ENCODE measurements around the gene PSMD11. TPM values are rescaled to one million over a fixed set of nuclear protein-coding genes. Genes with fewer than 3 reads are reported as not detected.
A peak's percentile ranks its signal among the peaks of the same experiment; 100 is the strongest.

Gene PSMD11
- total RNA-seq, 2 experiments from 2014 or later, result 81.0 to 137 TPM

GRCh38 chr17:32483451-32484019 is 39.2 kb downstream of the PSMD11 start:
- ChIA-PET CTCF (ENCODE audit: unreplicated experiment) (interaction anchor here (0.6 to 1.5 kb wide), 4 partner anchors 15 to 135 kb away, joined by 3 to 5 read pairs (median 4); no protein-coding TSS in a partner anchor), POLR2A (interaction anchor here (0.7 to 0.8 kb wide), 2 partner anchors 80 to 399 kb away, joined by 3 read pairs; no protein-coding TSS in a partner anchor)
- Histone ChIP-seq H3K27ac (ENCODE audit: low read depth, low read length, poor library complexity, severe bottlenecking) (peak overlapping the region; percentile 64), H3K4me2 (ENCODE audit: low read length) (no peak overlapping the region), H3K4me3 (ENCODE audit: low read depth, low read length, poor library complexity, severe bottlenecking) (no peak overlapping the region), H3K9me2 (ENCODE audit: insufficient read depth, low read length) (no peaks in the 10 kb centered on the region), H3K4me1 (ENCODE audit: insufficient read depth, low read length, poor library complexity, severe bottlenecking) (peaks cover 37% of the 10 kb centered on the region), H4K20me1 (ENCODE audit: insufficient read depth, low read length) (0 out of 2 replicates have a peak, but pooled peaks cover 3% of the 10 kb centered on the region), H3K9me3 (ENCODE audit: low read length) (no peaks in the 10 kb centered on the region), H3K79me2 (ENCODE audit: insufficient read depth, low read depth, low read length) (no peaks in the 10 kb centered on the region), H2AFZ (ENCODE audit: low read length) (no peak overlapping the region), H3K36me3 (ENCODE audit: insufficient read depth, low read length) (peaks cover 44% of the 10 kb centered on the region)
- TF ChIP-seq EZH2phosphoT487 (IDR thresholded peaks at IDR 0.05; ENCODE audit: borderline replicate concordance, low read depth, low read length) (no peak), CTCF (conservative IDR thresholded peaks at IDR 0.05; ENCODE audit: low read length) (peak; percentile 84)
- no TSS peak for BruUV-seq (replicated peaks)
- intact Hi-C loops (cut with micrococcal nuclease; ENCODE audit: unreplicated experiment), result loop anchor here (1.0 kb wide), 5 partner anchors 40 to 272 kb away; no protein-coding TSS in a partner anchor
- peak; percentile 75 for DNase-seq (ENCODE audit: low spot score)

- Histone ChIP-seq H3K27ac (ENCODE audit: low read depth, low read length, poor library complexity, severe bottlenecking) (no peak overlapping the region), H4K20me1 (ENCODE audit: insufficient read depth, low read length) (0 out of 2 replicates have a peak, but pooled peaks cover 3% of the 10 kb centered on the region), H3K36me3 (ENCODE audit: insufficient read depth, low read length) (peaks cover 39% of the 10 kb centered on the region), H2AFZ (ENCODE audit: low read length) (no peak overlapping the region), H3K9me3 (ENCODE audit: low read length) (no peaks in the 10 kb centered on the region), H3K9me2 (ENCODE audit: insufficient read depth, low read length) (no peaks in the 10 kb centered on the region), H3K4me1 (ENCODE audit: insufficient read depth, low read length, poor library complexity, severe bottlenecking) (peaks cover 37% of the 10 kb centered on the region), H3K4me3 (ENCODE audit: low read depth, low read length, poor library complexity, severe bottlenecking) (no peak overlapping the region), H3K79me2 (ENCODE audit: insufficient read depth, low read depth, low read length) (no peaks in the 10 kb centered on the region), H3K4me2 (ENCODE audit: low read length) (no peak overlapping the region)
- no TSS peak for BruUV-seq (replicated peaks)
- TF ChIP-seq CTCF (conservative IDR thresholded peaks at IDR 0.05; ENCODE audit: low read length) (no peak), EZH2phosphoT487 (IDR thresholded peaks at IDR 0.05; ENCODE audit: borderline replicate concordance, low read depth, low read length) (no peak)
- intact Hi-C loops (cut with micrococcal nuclease; ENCODE audit: unreplicated experiment), result no loop called here
- no peak for DNase-seq (ENCODE audit: low spot score)
- CTCF ChIA-PET (ENCODE audit: unreplicated experiment), result interaction anchor here (0.6 to 0.7 kb wide), 2 partner anchors 35 to 67 kb away, joined by 3 to 5 read pairs; no protein-coding TSS in a partner anchor
- POLR2A ChIA-PET, result interaction anchor here (0.7 to 0.8 kb wide), 3 partner anchors 76 to 399 kb away, joined by 3 read pairs; no protein-coding TSS in a partner anchor
Observed at GRCh38 chr17:32484041-32484461, 39.7 kb downstream of the PSMD11 start.

GRCh38 chr17:32484628-32485027 is 40.3 kb downstream of the PSMD11 start:
- BruUV-seq (replicated peaks), result no TSS peak
- no peak for DNase-seq (ENCODE audit: low spot score)
- ChIA-PET POLR2A (interaction anchor here (0.7 kb wide), 1 partner anchor 75 kb away, joined by 3 read pairs; no protein-coding TSS in a partner anchor), CTCF (ENCODE audit: unreplicated experiment) (no interaction called here)
- Histone ChIP-seq H3K4me3 (ENCODE audit: low read depth, low read length, poor library complexity, severe bottlenecking) (no peak overlapping the region), H3K4me1 (ENCODE audit: insufficient read depth, low read length, poor library complexity, severe bottlenecking) (peaks cover 37% of the 10 kb centered on the region), H3K36me3 (ENCODE audit: insufficient read depth, low read length) (peaks cover 33% of the 10 kb centered on the region), H2AFZ (ENCODE audit: low read length) (no peak overlapping the region), H3K79me2 (ENCODE audit: insufficient read depth, low read depth, low read length) (no peaks in the 10 kb centered on the region), H3K9me3 (ENCODE audit: low read length) (no peaks in the 10 kb centered on the region), H4K20me1 (ENCODE audit: insufficient read depth, low read length) (0 out of 2 replicates have a peak, but pooled peaks cover 3% of the 10 kb centered on the region), H3K4me2 (ENCODE audit: low read length) (no peak overlapping the region), H3K9me2 (ENCODE audit: insufficient read depth, low read length) (no peaks in the 10 kb centered on the region), H3K27ac (ENCODE audit: low read depth, low read length, poor library complexity, severe bottlenecking) (no peak overlapping the region)
- TF ChIP-seq CTCF (conservative IDR thresholded peaks at IDR 0.05; ENCODE audit: low read length), result no peak
- TF ChIP-seq EZH2phosphoT487 (IDR thresholded peaks at IDR 0.05; ENCODE audit: borderline replicate concordance, low read depth, low read length), result no peak
- intact Hi-C loops (cut with micrococcal nuclease; ENCODE audit: unreplicated experiment), result no loop called here

Data from OCI-LY7 (cell line).